K562 (cell line): Measurements from ENCODE around the gene TTC31. TPM values are rescaled to one million over a fixed set of nuclear protein-coding genes. Genes with fewer than 3 reads are reported as not detected.
A peak's percentile ranks its signal among the peaks of the same experiment; 100 is the strongest.

Experiments
- ARID1B ChIP-seq: fragments of 450-650 bp; IDR thresholded peaks from 2 replicates; pipeline ENCODE4 v1.6.1; 2016; ENCODE audit warnings: antibody characterized with exemption, mild to moderate bottlenecking, inconsistent platforms
- CC2D1A ChIP-seq: fragments of 450-650 bp; IDR thresholded peaks from 2 replicates; pipeline ENCODE4 v1.6.1; 2017; ENCODE audit warnings: mild to moderate bottlenecking
- EP400 ChIP-seq: fragments of 450-650 bp; IDR thresholded peaks from 2 replicates; pipeline ENCODE4 v1.6.1; 2017; ENCODE audit warnings: antibody characterized with exemption, mild to moderate bottlenecking, moderate library complexity
- GABPB2 ChIP-seq: fragments of 250-450 bp; sonication (Bioruptor Pico); conservative IDR thresholded peaks from 2 replicates; pipeline ENCODE4 v1.5.1; 2021; ENCODE audit warnings: mild to moderate bottlenecking
- GATAD2A ChIP-seq: fragments of 450-650 bp; IDR thresholded peaks from 2 replicates; pipeline ENCODE4 v1.6.1; 2017
- HCFC1 ChIP-seq: IDR thresholded peaks from 2 replicates; pipeline ENCODE4 v1.6.1; 2012; ENCODE audit warnings: low read depth, low read length, improper control_type of control experiment
- MCM7 ChIP-seq, 2 experiments: fragments of 450-650 bp; IDR thresholded peaks; 2 replicates each; pipeline ENCODE4 v1.6.1; 2016 to 2018
- MXI1 ChIP-seq: IDR thresholded peaks from 2 replicates; pipeline ENCODE4 v1.6.1; 2011; ENCODE audit warnings: low read depth, mild to moderate bottlenecking, improper control_type of control experiment, low read length
- NBN ChIP-seq: fragments of 450-650 bp; IDR thresholded peaks from 2 replicates; pipeline ENCODE4 v1.6.1; 2016; ENCODE audit warnings: low read depth, mild to moderate bottlenecking
- NCOA6 ChIP-seq: fragments of 450-650 bp; IDR thresholded peaks from 2 replicates; pipeline ENCODE4 v1.6.1; 2017; ENCODE audit warnings: mild to moderate bottlenecking
- RCOR1 ChIP-seq, 2 experiments: IDR thresholded peaks; 2 replicates each; pipeline ENCODE4 v1.6.1; 2012; ENCODE audit warnings: low read depth in 2 of 2, low read length in 2 of 2, borderline replicate concordance in 1 of 2, improper control_type of control experiment in 1 of 2
- SAFB2 ChIP-seq: fragments of 200-400 bp; formaldehyde crosslinking; IDR thresholded peaks from 2 replicates; pipeline ENCODE4 v1.6.1; 2018; ENCODE audit warnings: borderline replicate concordance, low read length, low read depth, moderate library complexity; ENCODE audit not compliant: severe bottlenecking
- SMAD2 ChIP-seq: fragments of 150-350 bp; IDR thresholded peaks from 2 replicates; pipeline ENCODE4 v1.6.1; 2014; ENCODE audit warnings: low read depth, mild to moderate bottlenecking, low read length
- SMARCB1 ChIP-seq: IDR thresholded peaks from 2 replicates; pipeline ENCODE4 v1.6.1; 2011; ENCODE audit warnings: improper control_type of control experiment, low read depth; ENCODE audit not compliant: insufficient read length
- SNRNP70 ChIP-seq: fragments of 200-400 bp; formaldehyde crosslinking; optimal IDR thresholded peaks from 2 replicates; pipeline ENCODE3; 2017; ENCODE audit warnings: low read depth, low read length
- TAL1 ChIP-seq: fragments of 450-650 bp; IDR thresholded peaks from 2 replicates; pipeline ENCODE4 v1.6.1; 2016; ENCODE audit warnings: mild to moderate bottlenecking
- TFE3 ChIP-seq: fragments of 450-650 bp; formaldehyde crosslinking; IDR thresholded peaks from 2 replicates; pipeline ENCODE4 v1.4.0; 2020; ENCODE audit warnings: mild to moderate bottlenecking, mixed read lengths
- TRIM24 ChIP-seq, 2 experiments: fragments of 450-650 bp; IDR thresholded peaks; 2 replicates each; pipeline ENCODE4 v1.6.1; 2016
- ZBTB17 ChIP-seq: fragments of 450-650 bp; formaldehyde crosslinking; IDR thresholded peaks from 2 replicates; pipeline ENCODE4 v1.4.0; 2020; ENCODE audit warnings: mild to moderate bottlenecking
- ZNF449 ChIP-seq: fragments of 250-450 bp; sonication (Bioruptor Pico); IDR thresholded peaks from 2 replicates; pipeline ENCODE4 v1.8.0; 2022; ENCODE audit warnings: moderate library complexity, mild to moderate bottlenecking, inconsistent platforms
- ZNF609 ChIP-seq: sonication (generic); formaldehyde crosslinking; IDR thresholded peaks from 2 replicates; pipeline ENCODE4 v1.8.1; 2023; ENCODE audit warnings: missing genetic modification reagents, mild to moderate bottlenecking, borderline replicate concordance
- ZNF668 ChIP-seq: fragments of 250-450 bp; sonication (Bioruptor Pico); IDR thresholded peaks from 2 replicates; pipeline ENCODE4 v1.8.0; 2022; ENCODE audit warnings: mild to moderate bottlenecking, inconsistent platforms
- polyA plus RNA-seq, 8 experiments: library from polyadenylated mRNA; depleted of rRNA in 4 of 8; stranded (reverse) in 5 of 8; unstranded in 3 of 8; fragments of >200 nt; fragmentation: Nextera tagmentation in 2 of 8; fragmentation: Illumina TruSeq in 1 of 8; extraction: Ambion mirVana in 2 of 8; extraction: Trizol in 1 of 8; gene quantifications; 2 replicates each; pipeline versions ENCODE4 v1.2.1 to v1.2.3, GENCODE V29; 2011 to 2014; ENCODE audit warnings: inconsistent platforms in 1 of 8, missing spikeins in 1 of 8
- total RNA-seq, 7 experiments: library from RNA; depleted of rRNA in 6 of 7; stranded (reverse); fragments of >200 nt in 6 of 7; fragmentation: Illumina TruSeq in 2 of 7; extraction: Trizol in 2 of 7; gene quantifications; 2 replicates each; pipeline versions ENCODE4 v1.2.1 to v1.2.3, GENCODE V29; 2011 to 2021; ENCODE audit warnings: low replicate concordance in 1 of 7

Gene TTC31
- total and polyA plus RNA-seq, 9 of the 15 experiments (the other 6 are each of a cell fraction or from before 2014, with no cell fraction given): 4.7 to 30.5 (median 15.9) TPM

GRCh38 chr2:74530239-74531187 is 47.6 kb downstream of the TTC31 start (continued):
- TF ChIP-seq SMAD2 (no peak), TRIM24 (IDR thresholded peaks at IDR 0.05) (peak in 1 of 2 experiments; percentile 59; a peak in 2 of 4 replicates), HCFC1 (0 out of 2 replicates have a peak, but pooled peaks have one; percentile 1), EP400 (peak; percentile 91), MXI1 (0 out of 2 replicates have a peak, but pooled peaks have one; percentile 48), SMARCB1 (no peak), RCOR1 (IDR thresholded peaks at IDR 0.05; ENCODE audit: borderline replicate concordance in 1 of 2, low read depth in 2 of 2, low read length in 2 of 2) (peak; percentile 7 to 79; a peak in 3 of 4 replicates), ZBTB17 (no peak; the same call in 1 of the 2 replicates), GATAD2A (0 out of 2 replicates have a peak, but pooled peaks have one; percentile 45), ZNF609 (CRISPR knock-in tag) (no peak), CC2D1A (peak; percentile 41; the same call in 1 of the 2 replicates), GABPB2 (CRISPR knock-in tag) (no peak), NCOA6 (no peak), ZNF668 (CRISPR knock-in tag) (no peak), ARID1B (peak; percentile 88), TFE3 (CRISPR knock-in tag) (no peak), TAL1 (peak; percentile 84), SAFB2 (no peak), MCM7 (IDR thresholded peaks at IDR 0.05) (no peak), NBN (no peak), SNRNP70 (no peak), ZNF449 (CRISPR knock-in tag) (no peak)
